AG04450 (cell line): ENCODE data around the gene MBD2. TPM values are rescaled to one million over a fixed set of nuclear protein-coding genes. Genes with fewer than 3 reads are reported as not detected.
"Not testable (repeated sequence)": the region's sequence is repeated elsewhere in the genome, so short reads cannot be mapped to it uniquely, and the experiment has no call there.

Experiments
- CTCF ChIA-PET: fragments of 300-600, 350-600 bp; formaldehyde crosslinking; extraction: SDS; loops from one replicate; lab custom pipeline; 2022; ENCODE audit warnings: antibody characterized with exemption, inconsistent platforms; lab: Charles Lee
- POLR2A ChIA-PET: fragments of 350-600 bp; formaldehyde crosslinking; extraction: SDS; loops from one replicate; lab custom pipeline; 2021; ENCODE audit warnings: antibody characterized with exemption, inconsistent platforms; lab: Yijun Ruan, JAX
- DNase-seq: peaks from one replicate; pipeline ENCODE4 v3.0.0-alpha.2; 2011; ENCODE audit warnings: low read depth, low spot score
- H3K27ac ChIP-seq: one replicate; pipeline ENCODE4 v1.5.1; 2012; ENCODE audit warnings: low read depth, low read length, control low read depth
- H3K27me3 ChIP-seq: one replicate; pipeline ENCODE4 v1.6.0; 2012; ENCODE audit warnings: low read length; ENCODE audit not compliant: control insufficient read depth, insufficient read depth
- H3K4me3 ChIP-seq: 2 replicates; pipeline ENCODE4 v1.5.1; 2011; ENCODE audit warnings: mild to moderate bottlenecking, low read depth, low read length, control low read depth
- H3K9me3 ChIP-seq: 2 replicates; pipeline ENCODE4 v1.5.1; 2012; ENCODE audit warnings: low read length; ENCODE audit not compliant: control insufficient read depth, insufficient read depth
- CTCF ChIP-seq: IDR thresholded peaks from 2 replicates; pipeline ENCODE4 v1.5.1; 2011; ENCODE audit warnings: low read depth, low read length, control low read depth, inconsistent platforms
- polyA plus RNA-seq: library from polyadenylated mRNA; depleted of rRNA; stranded (reverse); fragments of >200 nt; gene quantifications from 2 replicates; pipeline ENCODE4 v1.2.3, GENCODE V29; 2011

MBD2 gene
- polyA plus RNA-seq, 1 experiment: 30.6 TPM

- H3K27ac ChIP-seq: no peak overlapping the region
- DNase-seq: peak; percentile 46
- CTCF ChIA-PET: interaction anchor here (1.0 kb wide), 1 partner anchor 11 kb away, joined by 5 read pairs; no protein-coding TSS in a partner anchor
- H3K9me3 ChIP-seq: no peaks in the 10 kb centered on the region
- TF ChIP-seq CTCF: no peak
- H3K27me3 ChIP-seq: no peaks in the 10 kb centered on the region
- H3K4me3 ChIP-seq: no peak overlapping the region
- POLR2A ChIA-PET: no interaction called here
These were observed 9.4 kb downstream of the MBD2 start for GRCh38 chr18:54215069-54215468.

GRCh38 chr18:54210463-54210862 lies 14.0 kb downstream of the MBD2 start:
- Histone ChIP-seq H3K27me3 (no peaks in the 10 kb centered on the region), H3K9me3 (no peaks in the 10 kb centered on the region), H3K4me3 (no peak overlapping the region), H3K27ac (no peak overlapping the region)
- ChIA-PET POLR2A (no interaction called here), CTCF (no interaction called here)
- no peak for TF ChIP-seq CTCF
- no peak for DNase-seq

GRCh38 chr18:54209471-54210180 lies 14.8 kb downstream of the MBD2 start:
- Histone ChIP-seq H3K27ac (no peak overlapping the region), H3K4me3 (no peak overlapping the region), H3K27me3 (no peaks in the 10 kb centered on the region), H3K9me3 (no peaks in the 10 kb centered on the region)
- TF ChIP-seq CTCF: no peak
- POLR2A ChIA-PET: no interaction called here
- no peak for DNase-seq
- CTCF ChIA-PET: no interaction called here

GRCh38 chr18:54206447-54206846 lies 18.0 kb downstream of the MBD2 start:
- POLR2A ChIA-PET: no interaction called here
- no peak for TF ChIP-seq CTCF
- no peak for DNase-seq
- Histone ChIP-seq H3K4me3 (no peak overlapping the region), H3K27ac (no peak overlapping the region), H3K27me3 (no peaks in the 10 kb centered on the region), H3K9me3 (no peaks in the 10 kb centered on the region)
- CTCF ChIA-PET: no interaction called here

- DNase-seq: no peak
- no peaks in the 10 kb centered on the region for H3K27me3 ChIP-seq
- H3K9me3 ChIP-seq: no peaks in the 10 kb centered on the region
- ChIA-PET POLR2A (no interaction called here), CTCF (no interaction called here)
- no peak overlapping the region for H3K27ac ChIP-seq
- no peak for TF ChIP-seq CTCF
- no peak overlapping the region for H3K4me3 ChIP-seq
These were observed 18.5 kb downstream of the MBD2 start for GRCh38 chr18:54205959-54206358.

GRCh38 chr18:54205448-54205847 lies 19.0 kb downstream of the MBD2 start:
- H3K9me3 ChIP-seq, H3K27ac ChIP-seq, H3K27me3 ChIP-seq, POLR2A ChIA-PET, DNase-seq, H3K4me3 ChIP-seq, CTCF ChIA-PET: not testable (repeated sequence)
